ENCODE measurements around the gene NT5C1A.

- TF ChIP-seq CTCF (IDR thresholded peaks at IDR 0.05) (no peak), POLR2AphosphoS5 (IDR thresholded peaks at IDR 0.05) (peak in 2 of 3 donors; percentile 40 to 66)
These were observed 46.2 kb downstream of the NT5C1A start for GRCh38 chr1:39625462-39626273.

Data from breast epithelium (tissue), 3 donors.